Fibroblast of skin of abdomen (primary cell): ENCODE results near the gene MARCHF3.
"Not testable (repeated sequence)": the region's sequence is repeated elsewhere in the genome, so short reads cannot be mapped to it uniquely, and the experiment has no call there.

Experiments
- DNase-seq: peaks from one replicate; pipeline ENCODE4 v3.0.0-alpha.2; 2013

The MARCHF3 gene

DNA sequence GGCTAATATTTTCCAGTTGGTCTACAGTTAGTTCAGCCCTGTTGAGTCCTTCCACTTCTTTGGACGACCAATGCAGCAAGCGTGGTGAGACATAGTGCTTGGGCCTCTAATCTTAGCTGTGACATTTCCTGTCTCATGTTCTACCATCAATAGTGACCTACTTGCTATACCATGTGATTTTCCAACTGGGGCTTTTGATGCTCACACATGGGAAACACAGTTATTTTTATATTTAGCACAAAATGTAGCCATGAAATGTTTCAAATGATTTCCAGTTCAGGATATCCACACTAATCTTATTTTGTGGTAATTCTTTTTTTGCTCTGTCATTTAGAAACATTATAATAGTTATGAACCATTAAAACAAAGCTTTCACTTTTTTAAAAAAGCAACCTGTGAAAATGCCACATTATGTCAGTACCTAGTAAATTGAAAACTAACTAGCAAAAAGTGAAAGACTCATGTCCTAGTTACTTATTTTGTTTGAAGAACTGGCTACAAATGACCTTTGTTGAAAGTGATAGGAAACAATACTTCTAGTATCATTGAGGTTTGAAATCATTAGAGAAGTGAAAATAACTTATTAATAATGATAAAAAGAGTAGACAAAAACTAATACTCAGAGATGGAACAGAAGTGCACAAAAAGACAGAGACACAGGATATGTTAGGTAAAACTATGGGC lies 18.3 kb downstream of the MARCHF3 start:
- no peak for DNase-seq

DNA sequence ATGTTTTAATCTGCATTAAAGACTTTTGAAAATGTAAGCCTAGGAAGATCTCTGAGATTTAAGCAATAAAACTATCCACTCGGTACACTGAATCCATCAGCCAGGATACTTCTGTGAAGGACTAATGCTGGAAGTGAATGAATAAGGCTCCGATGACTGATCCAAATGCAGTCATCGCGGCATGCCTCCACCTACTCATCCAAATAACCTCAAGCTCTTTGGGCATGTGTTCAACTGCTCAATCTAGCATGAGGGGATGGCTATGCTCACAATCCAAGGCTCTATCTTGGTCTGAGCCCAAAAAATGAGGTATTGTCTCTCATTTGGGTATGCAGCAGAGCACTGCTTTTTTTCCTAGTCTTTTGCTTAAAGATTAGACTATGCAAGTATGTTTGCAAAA lies 19.2 kb downstream of the MARCHF3 start:
- DNase-seq = peak; percentile 87

DNA sequence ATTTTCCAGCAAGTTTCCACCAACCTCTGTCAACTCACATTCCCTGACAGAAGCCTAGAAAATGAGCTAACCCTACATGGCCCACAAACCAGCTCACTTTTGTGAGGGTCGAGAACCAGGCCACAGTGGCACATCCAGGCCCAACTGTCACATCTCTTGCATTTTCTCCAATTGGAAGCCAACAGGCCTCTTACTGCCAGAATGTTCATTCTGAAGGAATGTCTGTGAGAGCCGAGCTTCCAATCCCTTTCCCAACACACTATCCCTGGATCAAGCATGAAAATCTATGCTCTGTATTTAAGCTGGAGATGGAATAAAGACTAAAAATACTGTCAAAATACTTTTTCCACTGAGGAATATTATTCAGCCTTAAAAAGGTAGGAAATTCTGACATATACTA lies 20.0 kb downstream of the MARCHF3 start:
- no peak for DNase-seq

GRCh38 chr5:127009784-127010183 lies 20.6 kb downstream of the MARCHF3 start:
- DNase-seq = no peak

DNA sequence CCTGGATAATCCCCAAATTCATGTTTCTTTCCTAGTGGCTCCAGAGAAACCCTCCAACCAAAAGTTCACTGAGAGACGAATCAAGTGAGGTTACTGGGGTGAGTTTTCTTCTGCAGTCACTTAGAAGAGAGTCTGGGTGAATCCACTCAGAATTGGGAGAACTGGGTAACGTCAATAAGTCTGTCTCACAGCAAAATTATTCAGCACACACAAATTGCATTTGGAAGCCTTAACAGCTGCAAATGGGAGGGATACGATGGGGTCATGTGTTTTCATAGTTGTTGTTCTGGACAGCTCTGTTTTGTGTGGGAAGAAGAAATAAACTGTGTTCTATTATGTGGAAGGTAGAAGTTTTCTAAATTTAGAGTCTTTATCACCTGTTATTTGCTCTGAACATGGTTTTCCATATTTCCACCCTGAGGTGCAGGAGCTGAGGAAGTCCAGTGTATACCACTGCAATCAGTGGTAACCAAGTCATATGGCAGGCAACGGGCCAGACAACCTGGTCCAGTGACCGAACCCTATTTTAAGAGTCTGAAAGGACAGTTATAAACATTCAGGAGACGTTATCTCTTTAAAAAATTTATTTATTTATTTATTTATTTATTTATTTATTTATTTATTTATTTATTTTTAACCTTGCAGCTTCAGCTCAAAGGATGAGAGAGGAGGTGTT lies 21.9 kb downstream of the MARCHF3 start:
- no peak for DNase-seq

DNA sequence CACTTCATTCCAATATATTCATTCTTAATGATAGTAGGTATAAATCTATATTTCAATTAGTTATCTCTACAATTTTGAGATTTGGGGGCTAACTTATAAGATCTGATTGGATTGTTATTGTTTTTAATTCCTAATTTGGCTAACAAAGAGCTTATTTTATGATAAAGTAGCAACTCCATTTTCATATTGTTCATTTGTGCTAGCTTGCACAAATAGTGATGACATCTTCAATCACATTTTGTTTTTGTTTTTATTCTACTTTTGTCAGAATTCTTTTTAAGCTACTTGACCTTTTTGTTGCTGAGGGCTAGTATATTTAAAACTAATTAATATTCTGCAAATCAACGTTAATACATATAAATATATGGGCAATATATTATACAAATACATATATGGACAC lies 22.8 kb downstream of the MARCHF3 start:
- no peak for DNase-seq

DNA sequence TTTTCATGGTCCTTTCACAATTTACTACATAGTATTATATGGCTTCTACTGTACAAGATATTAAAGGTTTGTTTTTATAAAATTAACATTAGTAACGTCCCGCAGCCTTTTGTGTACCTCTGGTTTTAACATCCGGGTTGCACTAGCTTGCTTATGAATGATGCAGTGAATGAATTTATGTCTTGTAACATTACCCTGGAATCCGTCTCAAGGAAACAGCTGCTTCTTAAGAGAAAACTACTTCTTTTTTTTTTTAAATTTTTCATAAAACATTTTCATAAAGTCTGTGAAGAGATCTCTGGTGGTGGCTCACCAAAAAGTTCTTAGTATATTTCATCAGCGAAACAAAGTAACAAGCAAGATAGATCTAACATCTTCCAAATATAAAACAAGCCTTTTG lies 23.6 kb downstream of the MARCHF3 start:
- DNase-seq = no peak

DNA sequence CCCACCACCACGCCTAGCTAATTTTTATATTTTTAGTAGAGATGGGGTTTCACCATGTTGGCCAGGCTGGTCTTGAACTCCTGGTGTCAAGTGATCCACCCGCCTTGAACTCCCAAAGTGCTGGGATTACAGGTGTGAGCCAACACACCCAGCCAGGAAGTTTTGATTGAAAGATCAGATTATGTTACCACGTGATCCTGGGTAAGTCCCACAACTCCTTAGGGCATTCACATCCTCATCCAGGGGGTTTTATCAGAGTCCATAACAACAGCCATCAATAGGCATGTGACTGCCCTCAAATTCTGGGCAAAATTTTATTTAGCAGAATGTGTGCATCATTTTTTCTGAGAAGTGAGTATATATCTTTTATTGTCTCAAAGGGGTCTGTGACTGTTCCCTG lies 25.1 kb downstream of the MARCHF3 start:
- DNase-seq = not testable (repeated sequence)

DNA sequence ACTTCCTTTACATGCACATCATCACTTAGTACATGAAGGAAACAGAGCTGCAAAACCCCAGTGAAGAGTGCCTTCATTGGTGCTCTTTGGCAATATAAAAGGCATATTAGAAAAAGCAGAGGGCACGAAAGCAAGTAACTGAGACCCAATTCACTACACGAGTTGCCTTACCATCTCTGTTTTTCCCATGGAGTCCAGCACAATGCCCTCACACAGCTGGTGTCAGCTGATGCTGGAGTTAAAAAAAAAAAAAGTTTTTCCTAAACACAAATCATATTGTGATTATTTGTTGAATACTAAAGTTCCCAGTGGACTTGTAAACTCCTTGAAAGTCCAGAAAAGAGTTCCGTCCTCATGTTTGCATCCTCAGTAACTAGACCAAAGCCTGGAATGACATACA lies 25.6 kb downstream of the MARCHF3 start:
- no peak for DNase-seq

DNA sequence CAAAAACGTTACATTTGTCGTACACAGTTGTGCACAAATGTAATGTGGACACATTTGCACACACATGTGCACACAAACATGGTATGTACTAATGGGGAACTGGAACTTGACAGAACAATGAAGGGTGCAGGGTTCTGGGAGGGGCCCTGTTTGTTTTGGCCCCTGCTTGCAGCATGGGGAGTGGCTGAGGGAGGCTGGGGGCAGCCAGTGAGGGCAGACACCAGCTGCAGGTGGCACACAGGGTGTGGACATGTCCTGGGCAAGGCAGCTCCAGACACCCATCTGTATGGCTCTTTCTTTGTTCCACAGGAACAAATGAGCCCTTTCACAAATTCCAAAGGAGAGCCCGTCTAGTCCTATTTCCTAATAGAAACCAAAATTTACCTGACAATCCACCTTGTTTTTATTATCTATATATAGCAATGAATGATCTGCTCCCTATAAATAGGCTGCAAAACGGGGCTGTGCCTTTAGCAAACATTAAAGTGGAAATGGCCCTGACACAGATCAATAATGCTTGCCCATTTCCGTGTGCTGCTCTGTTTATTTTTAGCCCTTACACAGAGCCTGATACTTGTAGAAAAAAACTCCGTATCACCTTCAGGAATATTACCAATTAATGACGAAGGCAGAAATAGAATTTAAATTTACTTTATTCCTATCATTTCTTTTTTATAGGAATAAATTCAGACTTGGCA lies 26.4 kb downstream of the MARCHF3 start:
- DNase-seq = no peak

- peak; percentile 28 for DNase-seq
Observed at GRCh38 chr5:127002390-127002789, 28.0 kb downstream of the MARCHF3 start.

GRCh38 chr5:127001621-127002296 lies 28.6 kb downstream of the MARCHF3 start:
- DNase-seq = peak; percentile 96

GRCh38 chr5:126998895-126999570 lies 31.3 kb downstream of the MARCHF3 start:
- no peak for DNase-seq

- peak; percentile 40 for DNase-seq
Observed at GRCh38 chr5:126998201-126998631, 32.1 kb downstream of the MARCHF3 start.

DNA sequence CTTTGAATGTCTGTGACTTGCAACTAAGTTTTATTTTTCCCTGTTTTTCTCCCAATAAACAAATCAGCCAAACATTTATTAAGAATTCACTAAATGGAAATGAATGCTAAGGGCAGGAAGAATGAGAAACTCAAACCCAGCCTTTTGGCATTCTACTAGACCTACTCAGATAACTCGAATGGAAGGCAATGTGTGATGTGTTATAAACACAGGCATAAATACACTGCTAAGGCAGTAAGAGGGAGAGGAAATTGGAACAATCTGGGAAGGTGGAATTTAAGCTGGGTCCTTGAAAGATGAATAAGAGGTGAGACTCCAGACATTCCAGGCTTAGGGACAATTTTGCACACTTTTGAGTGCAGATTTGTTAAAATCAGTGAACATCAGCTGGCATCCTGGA lies 34.7 kb downstream of the MARCHF3 start:
- no peak for DNase-seq

DNA sequence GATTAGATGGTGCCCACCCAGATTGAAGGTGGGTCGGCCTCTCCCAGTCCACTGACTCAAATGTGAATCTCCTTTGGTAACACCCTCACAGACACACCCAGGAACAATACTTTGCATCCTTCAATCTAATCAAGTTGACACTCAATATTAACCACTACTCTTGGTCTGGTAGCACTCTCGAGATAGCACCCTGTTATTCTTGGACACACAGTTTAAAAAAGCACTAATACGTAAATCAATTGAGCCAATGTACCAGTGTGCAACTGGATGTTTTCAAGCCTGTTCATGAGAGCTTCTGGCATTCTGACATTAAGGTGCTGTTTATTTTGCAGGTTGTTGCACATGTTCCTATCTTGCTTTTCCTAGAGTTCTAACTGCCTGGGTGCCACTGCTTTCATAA lies 35.3 kb downstream of the MARCHF3 start:
- DNase-seq = no peak

GRCh38 chr5:126994485-126994884 lies 35.9 kb downstream of the MARCHF3 start:
- no peak for DNase-seq

GRCh38 chr5:126988021-126988569 lies 42.3 kb downstream of the MARCHF3 start:
- DNase-seq = no peak

DNA sequence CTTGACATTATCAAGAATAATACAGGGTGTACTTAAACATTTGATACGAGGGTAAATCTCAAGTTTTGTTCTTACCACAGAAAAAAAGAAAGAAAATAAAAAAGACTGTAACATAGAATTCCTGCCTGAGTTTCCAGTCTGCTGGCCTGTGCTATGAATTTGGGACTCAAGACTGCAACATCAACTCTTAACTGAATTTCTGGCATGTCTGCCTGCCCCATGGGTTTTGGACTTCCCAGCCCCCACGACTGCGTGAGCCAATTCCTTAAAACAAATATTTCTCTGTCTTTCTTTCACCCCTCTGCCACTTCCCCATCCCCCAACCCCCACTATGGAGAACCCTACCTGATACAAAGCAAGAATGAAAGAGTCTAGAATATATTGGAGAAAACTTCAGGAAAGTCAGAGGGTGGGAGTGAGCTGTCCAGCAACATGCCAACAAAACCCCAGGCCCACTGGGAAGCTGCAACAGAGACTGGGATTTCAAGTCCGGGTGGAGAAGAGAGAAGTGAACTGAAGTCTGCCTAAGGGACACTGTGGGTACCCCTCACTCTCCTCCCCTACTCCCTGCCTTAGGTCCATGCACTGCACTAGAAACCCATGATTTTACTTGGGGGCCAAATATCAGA lies 43.0 kb downstream of the MARCHF3 start:
- DNase-seq = no peak

- DNase-seq = peak; percentile 64
Observed at GRCh38 chr5:126984632-126985031, 45.7 kb downstream of the MARCHF3 start.

GRCh38 chr5:126983874-126984266 lies 46.5 kb downstream of the MARCHF3 start:
- no peak for DNase-seq
